ENCODE data around the gene ZNF12.
A peak's percentile ranks its signal among the peaks of the same experiment; 100 is the strongest.
"Not testable (repeated sequence)": the region's sequence is repeated elsewhere in the genome, so short reads cannot be mapped to it uniquely, and the experiment has no call there.

ZNF12 gene

DNA sequence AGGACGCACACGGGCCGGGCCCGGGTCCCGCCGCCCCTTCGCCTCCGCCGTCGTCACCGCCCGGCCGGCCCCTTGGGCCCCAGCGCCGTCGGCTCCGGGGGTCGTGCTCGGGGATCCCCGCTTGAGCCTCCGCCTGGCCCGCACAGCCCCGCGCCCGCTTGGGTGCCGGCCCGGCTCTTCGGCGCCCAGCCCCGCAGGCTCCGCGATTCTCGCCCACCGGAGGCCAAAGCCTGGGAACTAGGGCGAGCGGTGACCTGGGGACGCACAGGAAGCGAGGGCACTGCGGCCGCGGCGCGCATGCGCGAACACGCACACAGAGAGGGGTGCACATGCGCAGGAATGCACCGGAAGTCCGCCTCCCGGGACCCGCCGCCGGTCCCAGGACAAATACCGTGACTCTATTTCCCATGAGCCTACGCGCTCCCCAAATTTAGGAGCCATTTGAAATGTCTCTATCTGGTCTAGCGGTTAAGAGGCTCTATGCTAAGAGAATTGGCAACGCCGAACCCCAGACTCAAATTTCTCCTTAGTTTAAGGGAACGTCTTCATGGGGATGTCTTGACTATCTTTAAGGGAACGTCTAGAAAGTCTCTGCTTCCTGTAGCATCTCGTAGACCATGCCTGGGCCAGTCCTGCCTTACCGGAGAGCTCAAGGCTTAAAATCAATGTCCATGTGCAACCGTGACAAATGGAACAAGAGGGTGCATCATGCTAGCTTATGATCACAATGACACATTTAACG is at the start of gene ZNF12:
Gene ZNF12, minus strand, starts transcription at position 282 of the 742 bp plus-strand sequence. CDS start 1,774 bp downstream, outside the sequence.
- peak; percentile 98 for DNase-seq (ENCODE audit: low read depth, low spot score)

DNA sequence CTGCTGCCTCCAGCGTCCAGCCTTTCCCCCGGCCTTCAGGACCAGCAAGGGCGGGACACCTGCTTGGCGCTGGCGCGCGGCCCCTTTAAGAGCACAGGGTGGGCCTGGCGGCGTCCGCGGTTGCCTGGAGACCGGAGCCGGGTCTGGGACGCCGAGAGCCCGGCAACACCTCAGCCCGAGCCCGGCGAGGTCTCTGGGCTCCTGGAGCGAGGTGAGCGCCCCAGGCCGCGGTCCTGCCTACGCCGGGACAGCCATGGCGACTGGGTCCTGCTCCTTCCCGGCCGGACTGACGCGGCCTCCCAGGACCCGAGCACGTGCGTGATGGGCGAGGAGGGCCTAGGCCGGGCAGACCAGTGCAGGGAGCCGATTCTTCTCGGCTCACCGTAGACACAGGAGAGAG is 47.2 kb upstream of the ZNF12 start, which contains the start of gene RSPH10B2:
Gene RSPH10B2, plus strand, starts transcription at position 140 of the 400 bp plus-strand sequence. CDS start 3,575 bp downstream, outside the sequence.
- peak; percentile 11 for DNase-seq (ENCODE audit: low read depth, low spot score)

GRCh38 chr7:6750173-6750572 is 43.4 kb upstream of the ZNF12 start:
- DNase-seq (ENCODE audit: low read depth, low spot score): not testable (repeated sequence)

- DNase-seq (ENCODE audit: low read depth, low spot score): not testable (repeated sequence)
Observed at GRCh38 chr7:6749335-6749734, 42.6 kb upstream of the ZNF12 start.

DNA sequence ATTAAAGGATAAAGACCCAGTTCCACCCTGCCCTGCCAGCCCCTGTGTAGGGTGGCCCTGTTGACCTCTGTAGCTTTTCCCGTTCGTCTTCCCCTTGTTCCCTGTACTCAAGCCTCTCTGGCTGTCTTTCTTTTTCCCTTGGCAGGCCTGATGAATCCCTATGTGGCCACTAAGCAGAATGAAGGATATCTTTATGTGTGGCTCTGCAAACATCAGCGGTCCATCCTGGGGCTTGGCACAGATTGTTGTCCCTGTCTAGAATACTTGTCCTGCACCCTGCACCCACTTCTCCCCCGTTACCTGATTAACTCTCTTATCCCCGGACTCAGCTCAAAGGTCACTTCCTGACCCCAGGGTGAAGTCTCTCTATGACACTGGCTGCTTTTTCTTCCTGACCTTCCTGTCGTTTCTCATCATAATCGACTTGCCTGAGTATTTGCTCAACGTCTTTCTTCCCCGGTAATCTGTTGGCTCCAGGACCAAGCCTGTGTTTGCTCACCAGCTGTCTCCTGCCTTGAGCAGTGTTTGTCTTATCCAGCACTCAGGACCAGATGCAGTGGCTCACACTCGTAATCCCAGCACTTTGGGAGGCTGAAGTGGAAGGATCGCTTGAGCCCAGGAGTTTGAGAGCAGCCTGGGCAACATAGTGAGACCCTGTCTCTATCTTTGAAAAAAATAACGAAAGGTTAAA is 37.8 kb upstream of the ZNF12 start:
- DNase-seq (ENCODE audit: low read depth, low spot score): not testable (repeated sequence)

- not testable (repeated sequence) for DNase-seq (ENCODE audit: low read depth, low spot score)
Observed at GRCh38 chr7:6738415-6738814, 31.7 kb upstream of the ZNF12 start.

GRCh38 chr7:6730343-6730633 is 23.5 kb upstream of the ZNF12 start:
- DNase-seq (ENCODE audit: low read depth, low spot score): no peak

- peak; percentile 97 for DNase-seq (ENCODE audit: low read depth, low spot score)
Observed at GRCh38 chr7:6729492-6730342, 23.0 kb upstream of the ZNF12 start.

GRCh38 chr7:6728893-6729491 is 22.2 kb upstream of the ZNF12 start:
- DNase-seq (ENCODE audit: low read depth, low spot score): not testable (repeated sequence)

DNA sequence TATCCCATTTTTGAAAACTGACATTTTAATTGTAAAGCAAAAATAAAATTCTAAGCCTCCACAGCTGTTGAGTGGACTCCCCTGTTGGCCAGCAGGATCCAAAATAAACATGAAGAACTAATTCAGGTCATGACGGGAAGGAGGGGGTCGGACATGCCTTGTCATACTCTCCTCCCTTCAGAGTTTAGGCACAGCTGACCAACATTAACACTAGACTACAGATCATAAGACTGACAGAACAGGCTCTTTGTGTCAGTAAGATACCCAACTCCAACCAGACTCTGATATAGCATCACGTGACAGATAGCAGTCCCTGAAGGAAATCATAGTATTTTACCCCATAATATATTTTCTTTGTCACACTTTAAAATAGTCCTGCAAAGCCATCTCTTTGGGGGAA is 20.9 kb upstream of the ZNF12 start:
- no peak for DNase-seq (ENCODE audit: low read depth, low spot score)

- not testable (repeated sequence) for DNase-seq (ENCODE audit: low read depth, low spot score)
Observed at GRCh38 chr7:6726341-6726740, 19.6 kb upstream of the ZNF12 start.

GRCh38 chr7:6725003-6725402 is 18.3 kb upstream of the ZNF12 start:
- no peak for DNase-seq (ENCODE audit: low read depth, low spot score)

- not testable (repeated sequence) for DNase-seq (ENCODE audit: low read depth, low spot score)
Observed at GRCh38 chr7:6724351-6724750, 17.6 kb upstream of the ZNF12 start.

DNA sequence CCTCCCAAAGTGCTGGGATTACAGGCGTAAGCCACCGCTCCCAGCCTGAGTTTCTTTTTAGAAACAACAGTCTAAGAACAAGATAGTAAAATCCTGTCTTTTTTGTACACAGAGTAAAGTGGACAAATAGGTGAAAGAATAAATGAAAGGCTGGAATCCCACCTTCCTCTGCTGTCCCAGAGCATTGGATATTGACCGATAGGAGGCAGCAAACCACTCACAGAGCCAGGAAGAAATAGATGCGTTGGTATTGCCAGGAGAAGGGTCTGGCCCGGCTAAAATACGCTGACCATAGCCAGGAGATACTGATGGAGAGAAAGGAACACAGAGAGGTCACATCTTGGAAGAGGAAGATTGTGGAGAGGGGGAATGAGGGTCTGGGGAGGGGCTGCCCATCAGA is 11.4 kb upstream of the ZNF12 start:
- no peak for DNase-seq (ENCODE audit: low read depth, low spot score)

GRCh38 chr7:6715898-6716297 is 9.2 kb upstream of the ZNF12 start:
- DNase-seq (ENCODE audit: low read depth, low spot score): not testable (repeated sequence)

- no peak for DNase-seq (ENCODE audit: low read depth, low spot score)
Observed at GRCh38 chr7:6714360-6714759, 7.6 kb upstream of the ZNF12 start.

DNA sequence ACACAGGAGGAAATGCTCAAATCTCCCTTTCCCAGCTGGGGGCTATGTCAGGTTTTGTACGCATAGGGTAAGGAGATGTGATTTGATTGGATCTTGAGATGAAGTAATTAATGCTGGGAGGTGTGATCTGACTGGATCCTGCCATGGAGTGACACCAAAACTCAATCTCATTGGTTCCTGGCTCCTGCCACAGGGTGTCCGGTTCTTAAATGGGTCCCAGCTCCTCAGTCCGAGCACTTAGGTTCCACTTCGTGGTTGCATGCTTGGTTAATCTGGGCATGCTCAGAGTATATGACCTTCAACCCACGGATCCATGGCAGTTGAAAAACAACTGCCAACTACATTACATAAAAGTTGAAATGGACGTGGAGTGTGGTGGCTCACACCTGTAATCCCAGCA is 3.1 kb upstream of the ZNF12 start:
- no peak for DNase-seq (ENCODE audit: low read depth, low spot score)

DNA sequence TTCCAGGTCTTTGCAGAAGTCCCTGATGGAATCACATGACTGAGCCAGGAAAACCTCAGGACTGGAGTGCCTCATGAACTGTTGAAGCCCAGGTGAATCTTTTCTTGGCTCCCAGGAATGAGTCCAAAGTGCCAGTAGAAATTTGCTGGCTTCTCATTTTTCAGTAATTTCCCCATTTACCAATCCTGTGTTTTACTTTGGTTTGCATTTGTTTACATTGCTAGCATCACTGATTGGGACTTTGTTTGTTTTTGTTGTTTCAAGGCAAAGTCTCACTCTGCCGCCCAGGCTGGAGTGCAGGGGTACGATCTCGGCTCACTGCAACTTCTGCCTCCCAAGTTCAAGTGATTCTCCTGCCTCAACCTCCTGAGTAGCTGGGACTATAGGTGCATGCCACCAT is 1.6 kb upstream of the ZNF12 start:
- no peak for DNase-seq (ENCODE audit: low read depth, low spot score)

- DNase-seq (ENCODE audit: low read depth, low spot score): peak; percentile 66
Observed at GRCh38 chr7:6705959-6706665, 635 bp downstream of the ZNF12 start.

DNA sequence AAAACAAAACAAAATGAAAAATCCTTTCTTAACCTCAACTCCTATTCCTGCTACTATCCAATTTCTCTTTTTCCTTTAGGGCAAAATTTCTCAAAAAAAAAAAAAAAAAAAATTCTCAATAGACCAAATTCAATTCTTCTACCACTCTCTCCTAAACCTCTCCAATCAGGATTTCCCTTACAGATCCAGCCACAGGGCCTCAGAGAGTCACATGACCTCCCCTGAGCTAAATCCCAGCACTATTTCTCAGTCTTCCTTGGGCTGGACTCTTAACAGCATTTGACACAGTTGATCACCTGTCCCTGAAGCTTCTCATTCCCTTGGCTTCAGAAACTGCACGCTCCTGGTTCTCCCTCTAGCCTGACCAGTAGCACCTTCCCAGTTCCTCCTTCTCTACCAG is 4.9 kb downstream of the ZNF12 start:
- DNase-seq (ENCODE audit: low read depth, low spot score): no peak

DNA sequence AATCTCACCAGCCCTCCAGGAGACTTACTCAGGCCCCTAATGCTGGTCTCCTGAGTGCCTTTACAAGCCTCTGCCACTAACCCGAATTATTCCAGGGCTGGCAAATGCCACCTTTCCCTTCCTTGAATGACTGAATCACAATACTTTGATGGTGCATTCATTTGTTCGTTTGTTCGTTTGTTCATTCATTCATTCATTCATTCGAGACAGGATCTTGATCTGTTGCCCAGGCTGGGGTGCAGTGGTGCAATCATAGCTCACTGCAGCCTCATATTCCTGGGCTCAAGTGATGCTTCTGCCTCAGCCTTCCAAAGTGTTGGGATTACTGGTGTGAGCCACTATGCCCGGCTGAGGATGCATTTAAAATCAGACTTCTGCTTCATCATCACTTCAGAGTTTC is 6.0 kb downstream of the ZNF12 start:
- DNase-seq (ENCODE audit: low read depth, low spot score): no peak
